Measurements from ENCODE around the gene DEPDC5. TPM values are rescaled to one million over a fixed set of nuclear protein-coding genes. Genes with fewer than 3 reads are reported as not detected.

DEPDC5 gene
- total RNA-seq, 1 donor, result 25.9 TPM

DNA sequence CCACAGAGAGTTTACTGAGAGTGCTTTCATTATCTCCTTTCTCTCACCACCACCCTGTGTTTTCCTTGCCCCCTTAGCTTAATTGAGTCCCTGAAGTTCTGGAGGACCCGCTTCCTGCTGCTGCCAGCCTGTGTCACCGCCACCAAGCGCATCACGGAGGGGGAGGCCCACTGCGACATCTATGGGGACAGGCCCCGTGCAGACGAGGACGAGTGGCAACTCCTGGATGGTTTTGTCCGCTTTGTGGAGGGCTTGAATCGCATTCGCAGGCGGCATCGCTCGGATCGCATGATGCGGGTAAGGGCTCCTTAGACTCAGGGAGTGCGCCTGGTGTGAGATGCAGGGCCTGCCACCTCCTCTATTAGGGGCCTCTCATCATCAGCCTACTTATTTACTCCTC, 91.1 kb downstream of the DEPDC5 start:
- no peaks in the 10 kb centered on the region for H3K4me1 ChIP-seq (ENCODE audit: insufficient read depth, low read length)
- no peak overlapping the region for H3K4me3 ChIP-seq (ENCODE audit: low read length)
- no peaks in the 10 kb centered on the region for H3K27me3 ChIP-seq (ENCODE audit: insufficient read depth, low read length)
- no peaks in the 10 kb centered on the region for H3K9me3 ChIP-seq (ENCODE audit: low read depth, low read length)

DNA sequence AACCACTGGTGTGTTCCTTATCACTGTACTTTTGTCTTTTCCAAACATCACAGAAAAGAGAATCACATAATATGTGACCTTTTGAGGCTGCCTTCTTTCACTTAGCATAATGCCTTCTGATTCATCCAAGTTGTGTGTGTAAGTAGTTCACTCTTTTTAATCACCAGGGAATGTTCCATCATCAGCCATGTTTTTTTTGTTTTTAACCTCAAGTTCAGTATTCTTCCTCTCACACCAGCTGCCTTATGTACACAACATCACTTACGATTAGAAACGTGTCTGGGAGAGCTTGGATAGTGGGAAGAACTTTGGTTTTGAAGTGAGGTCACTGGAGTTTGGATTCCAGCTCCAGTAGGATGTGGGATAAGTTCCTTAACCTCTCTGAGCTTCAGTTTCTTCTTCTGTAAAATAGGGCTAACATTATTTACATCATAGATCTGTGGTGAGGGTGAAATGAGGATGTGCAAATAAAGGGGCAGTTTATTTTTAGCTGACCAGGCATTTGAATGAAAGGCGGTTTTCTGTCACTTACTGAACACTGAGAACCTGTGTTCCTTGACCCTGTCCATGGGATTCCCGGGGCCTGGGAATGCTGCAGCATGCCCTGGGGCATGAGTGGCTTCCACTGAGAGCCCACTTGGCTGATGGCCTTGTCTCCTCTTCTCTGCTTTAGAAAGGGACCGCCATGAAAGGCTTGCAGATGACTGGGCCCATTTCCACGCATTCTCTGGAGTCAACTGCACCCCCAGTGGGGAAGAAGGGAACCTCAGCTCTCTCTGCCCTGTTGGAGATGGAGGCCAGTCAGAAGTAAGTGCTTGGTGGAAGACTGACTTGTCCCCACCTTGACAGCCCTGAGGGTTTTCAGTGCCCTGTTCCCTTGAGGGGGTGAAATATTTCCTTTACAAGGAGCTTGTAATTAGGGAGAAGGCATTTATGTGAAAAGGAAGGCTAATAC, 92.6 kb downstream of the DEPDC5 start:
- Histone ChIP-seq H3K9me3 (ENCODE audit: low read depth, low read length) (no peaks in the 10 kb centered on the region), H3K4me1 (ENCODE audit: insufficient read depth, low read length) (no peaks in the 10 kb centered on the region), H3K27me3 (ENCODE audit: insufficient read depth, low read length) (no peaks in the 10 kb centered on the region), H3K4me3 (ENCODE audit: low read length) (no peak overlapping the region)

DNA sequence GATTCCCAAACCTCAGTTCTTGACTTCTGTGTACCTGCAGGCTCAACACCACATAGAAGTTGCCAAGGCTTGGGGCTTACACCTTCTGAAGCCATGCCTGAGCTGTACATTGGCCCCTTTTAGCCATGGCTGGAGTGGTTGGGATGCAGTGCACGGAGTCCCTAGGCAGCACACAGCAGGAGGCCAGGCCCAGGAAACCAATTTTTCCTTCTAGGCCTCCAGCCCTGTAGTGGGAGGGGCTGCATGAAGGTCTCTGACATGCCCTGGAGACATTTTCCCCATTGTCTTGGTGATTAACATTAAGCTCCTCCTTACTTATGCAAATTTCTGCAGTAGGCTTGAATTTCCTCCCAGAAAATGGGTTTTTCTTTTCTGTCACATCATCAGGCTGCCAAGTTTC, 94.6 kb downstream of the DEPDC5 start:
- Histone ChIP-seq H3K4me1 (ENCODE audit: insufficient read depth, low read length) (no peaks in the 10 kb centered on the region), H3K9me3 (ENCODE audit: low read depth, low read length) (no peaks in the 10 kb centered on the region), H3K27me3 (ENCODE audit: insufficient read depth, low read length) (no peaks in the 10 kb centered on the region), H3K4me3 (ENCODE audit: low read length) (no peak overlapping the region)

DNA sequence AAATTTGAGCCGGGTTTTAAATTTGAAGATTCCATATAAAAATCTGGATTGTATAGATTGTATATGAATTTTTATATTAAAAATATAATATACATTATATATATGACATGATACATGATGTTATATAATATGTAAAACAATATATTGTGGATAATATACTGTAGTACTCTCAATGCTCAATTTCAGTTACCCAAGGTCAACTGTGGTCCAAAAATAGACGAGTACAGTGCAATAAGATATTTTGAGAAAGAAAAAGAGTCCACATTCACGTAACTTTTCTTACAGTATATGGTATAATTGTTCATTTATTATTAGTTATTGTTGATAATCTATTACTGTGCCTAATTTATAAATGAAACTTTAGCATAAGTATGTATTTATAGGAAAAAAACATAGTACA, 96.3 kb downstream of the DEPDC5 start:
- Histone ChIP-seq H3K4me3 (ENCODE audit: low read length) (no peak overlapping the region), H3K4me1 (ENCODE audit: insufficient read depth, low read length) (no peaks in the 10 kb centered on the region), H3K9me3 (ENCODE audit: low read depth, low read length) (no peaks in the 10 kb centered on the region), H3K27me3 (ENCODE audit: insufficient read depth, low read length) (no peaks in the 10 kb centered on the region)

DNA sequence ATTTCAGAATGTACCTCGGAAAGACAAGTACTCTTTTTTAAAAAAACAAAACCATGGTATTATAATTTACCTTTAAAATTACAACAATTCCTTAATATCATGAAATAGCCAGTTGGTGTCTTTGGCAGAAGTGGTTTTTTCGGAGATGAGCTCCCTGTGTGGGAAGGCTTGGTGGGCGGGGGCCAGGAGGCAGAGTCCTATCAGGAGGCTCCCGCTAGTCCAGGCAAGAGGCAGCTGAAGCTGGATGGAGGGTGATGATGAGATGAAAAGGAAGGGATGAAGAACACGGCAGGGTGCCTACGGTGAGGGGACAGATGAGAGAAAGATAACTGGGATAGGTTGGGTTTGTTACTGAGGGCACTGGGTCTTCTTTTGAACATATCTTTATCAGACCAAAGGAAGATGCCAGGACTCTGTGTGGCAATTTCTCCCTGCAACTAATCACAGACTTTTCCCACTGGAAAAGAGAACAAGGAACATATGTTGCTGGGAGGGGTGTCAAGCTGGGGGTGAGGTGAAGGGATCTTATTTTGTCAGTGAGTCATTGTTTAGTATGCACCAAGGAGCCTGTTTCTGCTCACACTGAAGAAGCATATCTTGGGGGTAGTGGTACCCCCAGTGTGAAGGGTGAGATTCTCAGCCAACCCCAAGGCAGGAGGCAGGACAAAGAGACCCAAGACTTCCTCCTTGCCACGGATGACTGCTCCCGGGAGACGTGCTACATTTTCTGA, 99.0 kb downstream of the DEPDC5 start:
- no peak overlapping the region for H3K4me3 ChIP-seq (ENCODE audit: low read length)
- H3K4me1 ChIP-seq (ENCODE audit: insufficient read depth, low read length), result no peaks in the 10 kb centered on the region
- no peaks in the 10 kb centered on the region for H3K9me3 ChIP-seq (ENCODE audit: low read depth, low read length)
- no peaks in the 10 kb centered on the region for H3K27me3 ChIP-seq (ENCODE audit: insufficient read depth, low read length)

DNA sequence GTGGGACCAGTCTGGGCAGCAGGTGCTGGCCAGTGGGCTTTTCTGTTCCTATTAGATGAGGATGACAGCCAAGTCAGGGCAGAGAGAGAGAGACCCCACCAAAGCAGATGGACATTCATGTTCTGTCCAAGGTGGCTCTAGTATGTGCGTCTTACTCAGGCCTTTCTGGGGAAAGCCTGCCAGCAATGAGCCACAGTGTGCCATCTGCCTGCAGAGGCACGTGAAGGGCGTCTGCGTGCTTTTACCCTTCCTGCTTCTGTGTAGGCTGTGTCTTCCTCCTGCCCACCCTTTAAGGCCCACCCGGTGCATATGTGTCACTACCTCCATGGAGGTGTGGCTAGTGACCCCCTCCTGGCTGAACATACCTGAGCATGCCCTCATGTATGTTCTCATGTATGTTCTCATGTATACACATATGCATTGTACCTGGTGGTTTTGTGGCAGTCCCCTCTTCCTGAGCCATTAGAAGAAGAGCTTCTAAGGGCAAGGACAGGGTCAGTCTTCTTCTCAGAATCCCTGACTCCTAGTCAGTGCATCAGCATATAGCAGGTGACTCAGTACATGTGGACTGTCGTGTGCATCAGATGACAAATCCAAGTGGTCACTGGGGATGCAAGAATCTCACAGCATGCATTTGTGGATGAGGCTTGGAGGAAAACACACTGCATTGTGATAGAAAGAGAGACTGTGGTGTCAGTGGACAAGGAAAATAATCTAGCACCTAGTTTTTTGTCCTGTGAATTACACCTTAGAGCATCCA, 100.1 kb downstream of the DEPDC5 start:
- H3K27me3 ChIP-seq (ENCODE audit: insufficient read depth, low read length), result no peaks in the 10 kb centered on the region
- no peak overlapping the region for H3K4me3 ChIP-seq (ENCODE audit: low read length)
- no peaks in the 10 kb centered on the region for H3K9me3 ChIP-seq (ENCODE audit: low read depth, low read length)
- H3K4me1 ChIP-seq (ENCODE audit: insufficient read depth, low read length), result no peaks in the 10 kb centered on the region

DNA sequence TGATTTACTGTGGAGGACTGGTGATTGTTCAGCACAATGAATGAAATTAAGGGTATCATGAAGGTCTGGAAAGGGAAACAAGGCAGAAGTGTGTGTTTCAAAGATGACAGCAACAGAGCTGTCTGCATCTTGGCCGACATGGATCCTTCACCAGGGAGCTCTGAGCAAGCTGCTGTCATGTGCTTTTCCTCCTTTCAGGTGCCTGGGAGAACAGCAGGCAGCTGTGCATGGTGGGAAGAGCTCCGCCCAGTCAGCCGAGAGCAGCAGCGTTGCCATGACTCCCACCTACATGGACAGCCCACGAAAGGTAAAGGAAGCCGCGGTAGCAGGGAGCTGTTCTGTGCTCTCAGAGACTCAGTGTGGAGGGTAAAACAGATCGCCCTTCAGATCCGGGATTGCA, 103.4 kb downstream of the DEPDC5 start:
- H3K27me3 ChIP-seq (ENCODE audit: insufficient read depth, low read length), result no peaks in the 10 kb centered on the region
- H3K9me3 ChIP-seq (ENCODE audit: low read depth, low read length), result no peaks in the 10 kb centered on the region
- no peak overlapping the region for H3K4me3 ChIP-seq (ENCODE audit: low read length)
- H3K4me1 ChIP-seq (ENCODE audit: insufficient read depth, low read length), result no peaks in the 10 kb centered on the region

DNA sequence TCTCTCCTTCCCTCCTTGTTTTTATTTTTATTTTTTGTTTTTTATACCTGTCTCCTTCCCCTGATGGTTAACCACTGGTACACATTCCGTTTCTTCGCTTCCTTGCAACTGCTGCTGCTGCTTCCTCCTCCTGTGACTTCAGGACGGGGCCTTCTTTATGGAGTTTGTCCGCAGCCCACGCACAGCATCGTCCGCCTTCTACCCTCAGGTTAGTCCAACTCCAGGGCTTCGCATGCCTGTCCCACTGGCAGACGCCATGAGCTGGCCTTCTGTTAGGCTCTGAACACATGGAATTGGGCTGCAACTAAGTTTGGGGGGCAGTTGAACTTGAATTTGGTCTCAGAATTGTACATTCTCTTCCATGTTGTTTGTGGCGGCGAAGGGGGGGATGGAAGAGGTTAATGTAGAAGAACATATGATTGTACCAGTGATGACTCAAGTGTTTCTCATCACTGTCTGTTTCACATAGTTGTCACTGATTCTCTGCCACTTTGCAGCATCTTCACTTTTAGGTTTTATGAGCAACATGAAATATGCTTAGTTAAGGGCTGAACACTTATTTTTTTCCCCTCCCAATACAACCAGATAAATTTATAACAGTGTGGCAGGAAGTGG, 107.5 kb downstream of the DEPDC5 start:
- Histone ChIP-seq H3K27me3 (ENCODE audit: insufficient read depth, low read length) (no peaks in the 10 kb centered on the region), H3K9me3 (ENCODE audit: low read depth, low read length) (no peaks in the 10 kb centered on the region), H3K4me1 (ENCODE audit: insufficient read depth, low read length) (no peaks in the 10 kb centered on the region), H3K4me3 (ENCODE audit: low read length) (no peak overlapping the region)

DNA sequence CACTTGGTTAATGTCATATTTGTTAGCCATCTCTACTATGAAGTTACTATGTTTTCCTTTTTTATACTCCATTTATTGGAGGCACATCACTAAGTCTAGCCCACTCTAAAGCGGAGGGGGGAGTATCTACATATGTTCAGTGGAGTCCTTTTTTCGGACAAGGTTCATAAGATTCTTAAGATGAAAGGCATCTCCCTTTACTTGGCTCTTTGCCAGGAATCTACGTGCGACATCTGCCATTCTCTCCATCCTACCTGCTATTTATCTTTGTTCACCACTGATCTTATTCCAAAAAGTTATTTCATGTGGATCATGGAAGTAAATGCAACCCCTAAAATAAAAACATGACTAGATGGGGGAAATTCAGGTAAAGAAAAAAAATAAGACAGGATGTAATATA, 113.1 kb downstream of the DEPDC5 start:
- Histone ChIP-seq H3K4me1 (ENCODE audit: insufficient read depth, low read length) (peaks cover 15% of the 10 kb centered on the region), H3K9me3 (ENCODE audit: low read depth, low read length) (no peaks in the 10 kb centered on the region), H3K4me3 (ENCODE audit: low read length) (no peak overlapping the region), H3K27me3 (ENCODE audit: insufficient read depth, low read length) (no peaks in the 10 kb centered on the region)

DNA sequence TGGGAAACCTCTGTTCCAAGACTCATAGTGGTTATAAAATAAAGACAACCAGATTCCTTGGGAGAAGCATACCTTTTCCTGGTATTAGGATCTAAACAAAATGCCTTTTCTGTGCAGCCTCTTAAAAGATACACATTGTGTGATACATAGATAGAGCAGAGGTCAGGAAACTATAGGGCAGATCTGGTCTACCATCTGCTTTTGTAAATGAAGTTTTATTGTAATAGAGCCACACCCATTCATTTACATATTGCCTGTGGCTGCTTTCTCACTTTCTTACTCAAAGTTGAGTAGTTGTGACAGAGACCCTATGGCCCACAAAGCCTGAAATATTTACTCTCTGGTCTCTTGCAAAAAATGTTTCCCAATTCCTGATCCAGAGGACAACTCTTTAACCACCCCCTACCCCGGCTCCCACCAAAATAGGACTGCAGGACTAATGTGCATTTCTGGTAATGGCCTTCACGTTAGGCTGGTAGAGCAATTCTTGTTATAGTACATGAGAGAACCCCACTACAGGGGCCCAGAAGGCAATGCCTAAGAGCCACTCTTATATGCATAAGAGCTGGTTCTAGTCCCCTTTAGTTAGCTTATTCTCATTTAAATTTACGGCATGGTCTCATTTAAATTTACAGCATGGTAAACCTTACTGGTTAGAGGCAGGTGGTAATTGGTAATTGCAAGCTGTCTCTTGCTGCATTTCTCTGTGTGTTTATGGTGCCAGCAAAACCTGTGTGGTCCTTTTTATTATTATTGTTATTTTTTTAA, 113.8 kb downstream of the DEPDC5 start:
- peaks cover 18% of the 10 kb centered on the region for H3K4me1 ChIP-seq (ENCODE audit: insufficient read depth, low read length)
- H3K4me3 ChIP-seq (ENCODE audit: low read length), result no peak overlapping the region
- H3K9me3 ChIP-seq (ENCODE audit: low read depth, low read length), result no peaks in the 10 kb centered on the region
- no peaks in the 10 kb centered on the region for H3K27me3 ChIP-seq (ENCODE audit: insufficient read depth, low read length)

DNA sequence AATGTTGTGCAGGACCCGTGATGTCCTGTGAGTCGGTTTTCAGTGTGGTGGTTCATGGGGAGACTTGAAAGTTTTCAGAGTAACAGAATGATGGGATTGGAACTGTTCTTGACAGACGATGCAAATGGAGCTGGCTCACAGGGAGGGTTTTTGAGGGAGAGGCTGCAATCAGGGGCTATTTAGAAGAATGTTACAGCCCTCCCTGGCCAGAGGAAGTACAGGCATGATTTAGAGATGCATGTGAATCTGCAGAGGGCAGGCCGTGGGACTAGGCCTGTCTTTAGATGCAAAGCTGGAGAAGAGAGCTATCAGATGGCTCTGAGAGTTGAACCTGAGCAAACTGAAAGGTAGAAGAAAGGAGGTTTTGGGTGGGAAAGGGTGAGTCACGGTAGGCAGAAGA, 115.9 kb downstream of the DEPDC5 start:
- H3K4me1 ChIP-seq (ENCODE audit: insufficient read depth, low read length), result peaks cover 18% of the 10 kb centered on the region
- no peaks in the 10 kb centered on the region for H3K27me3 ChIP-seq (ENCODE audit: insufficient read depth, low read length)
- no peaks in the 10 kb centered on the region for H3K9me3 ChIP-seq (ENCODE audit: low read depth, low read length)
- H3K4me3 ChIP-seq (ENCODE audit: low read length), result no peak overlapping the region

DNA sequence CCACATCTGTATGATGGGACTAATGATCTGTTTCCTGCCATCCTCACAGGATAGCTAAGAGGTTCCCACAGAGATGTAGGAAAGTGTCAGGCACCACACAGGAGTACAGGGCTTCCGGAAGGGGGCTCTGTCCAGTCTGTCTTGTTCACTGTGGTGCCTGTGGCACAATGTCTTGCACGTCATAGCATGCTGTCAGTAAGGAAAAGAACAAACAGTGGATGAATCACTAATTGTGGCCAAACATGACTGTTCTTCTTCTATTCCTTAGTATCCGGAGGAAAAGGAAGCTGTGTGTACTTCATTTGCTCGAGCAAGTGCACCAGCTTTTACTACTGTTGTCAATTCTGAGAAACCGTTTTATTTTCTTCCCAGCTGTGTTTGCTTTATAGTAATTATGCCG, 117.1 kb downstream of the DEPDC5 start:
- H3K27me3 ChIP-seq (ENCODE audit: insufficient read depth, low read length), result no peaks in the 10 kb centered on the region
- peaks cover 18% of the 10 kb centered on the region for H3K4me1 ChIP-seq (ENCODE audit: insufficient read depth, low read length)
- no peak overlapping the region for H3K4me3 ChIP-seq (ENCODE audit: low read length)
- H3K9me3 ChIP-seq (ENCODE audit: low read depth, low read length), result no peaks in the 10 kb centered on the region

DNA sequence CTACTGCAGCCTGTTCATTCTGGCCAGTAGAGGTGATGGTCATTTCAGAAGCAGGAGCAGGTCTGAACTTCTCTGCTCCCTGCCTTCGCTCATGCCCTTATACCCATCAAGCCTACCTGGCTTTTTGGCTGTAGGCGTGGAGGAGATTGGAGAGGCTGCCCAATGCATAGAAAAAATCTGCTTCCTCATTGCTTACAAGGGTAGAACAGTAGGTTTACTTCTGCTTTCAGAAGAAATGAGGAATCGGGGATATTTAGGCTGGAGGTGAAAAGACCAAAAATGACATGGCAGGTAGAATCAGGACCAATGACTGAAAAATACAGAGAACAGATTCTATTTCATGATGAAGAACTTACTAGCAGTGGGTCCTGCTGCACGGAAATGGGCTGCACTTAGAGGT, 117.7 kb downstream of the DEPDC5 start:
- H3K4me3 ChIP-seq (ENCODE audit: low read length), result no peak overlapping the region
- H3K27me3 ChIP-seq (ENCODE audit: insufficient read depth, low read length), result no peaks in the 10 kb centered on the region
- H3K4me1 ChIP-seq (ENCODE audit: insufficient read depth, low read length), result peaks cover 18% of the 10 kb centered on the region
- no peaks in the 10 kb centered on the region for H3K9me3 ChIP-seq (ENCODE audit: low read depth, low read length)

DNA sequence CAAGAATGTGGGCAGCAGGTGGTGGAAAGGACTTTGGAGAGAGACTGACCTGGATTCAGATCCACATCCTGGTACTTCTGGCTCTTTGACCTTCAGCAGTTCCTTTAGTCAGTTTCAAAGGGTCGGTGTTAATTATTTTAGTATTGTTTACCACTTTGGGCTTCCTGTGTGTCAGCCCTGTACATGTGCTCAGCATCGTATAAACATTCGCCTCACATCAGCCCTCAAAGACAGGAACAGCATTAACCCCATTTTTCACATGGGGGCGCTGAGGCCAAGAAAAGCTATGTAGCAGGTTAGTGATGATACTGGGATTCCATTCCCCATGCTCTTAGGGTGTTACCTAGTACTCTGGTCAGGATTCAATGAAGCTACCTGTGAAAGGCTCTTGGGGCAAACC, 118.4 kb downstream of the DEPDC5 start:
- Histone ChIP-seq H3K4me3 (ENCODE audit: low read length) (no peak overlapping the region), H3K9me3 (ENCODE audit: low read depth, low read length) (no peaks in the 10 kb centered on the region), H3K27me3 (ENCODE audit: insufficient read depth, low read length) (no peaks in the 10 kb centered on the region), H3K4me1 (ENCODE audit: insufficient read depth, low read length) (peaks cover 18% of the 10 kb centered on the region)
